Hippocampal formation (tissue), 2 donors: ENCODE results near the gene STK35.

ENCODE experiments used
- DNase-seq, 2 donors: peaks; one replicate each; lab custom pipeline; 2025; lab: John Stamatoyannopoulos, UW

STK35 gene

DNA sequence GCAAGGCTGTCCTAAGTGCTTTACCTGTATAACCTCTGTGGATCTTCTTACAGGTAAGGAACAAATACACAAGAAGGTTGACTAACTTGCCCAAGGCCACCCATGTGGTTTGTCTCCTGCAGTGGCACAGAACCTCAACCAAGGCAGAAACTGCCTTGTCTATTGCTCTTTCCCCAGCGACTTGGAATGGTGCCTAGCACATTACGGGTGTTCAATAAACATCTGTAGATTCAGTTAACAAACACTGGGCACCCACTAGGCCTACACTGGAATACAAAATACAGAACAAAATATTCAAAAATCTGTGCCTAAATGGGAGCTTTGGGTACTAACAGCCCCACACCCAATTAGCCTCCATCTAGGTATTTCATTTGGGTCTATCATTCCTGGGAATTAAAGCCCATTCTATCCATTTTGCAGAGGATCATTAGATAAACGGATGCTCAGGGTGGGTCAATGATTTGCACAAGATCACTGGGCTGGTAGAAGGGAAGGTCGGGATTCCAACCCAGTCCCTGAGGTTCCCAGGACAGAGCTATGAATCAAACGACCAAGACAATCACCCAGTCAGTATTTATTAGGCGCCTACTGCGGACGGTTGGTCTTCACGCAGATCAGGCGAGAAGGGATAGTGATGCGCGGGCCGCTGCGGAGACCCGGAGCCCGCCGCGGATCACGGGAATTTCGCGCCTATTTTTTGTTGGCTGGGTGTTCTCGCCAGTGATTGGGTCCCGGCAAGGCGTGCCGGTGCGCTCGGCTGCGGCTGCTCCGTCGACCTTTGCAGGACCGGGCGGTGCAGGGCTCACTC, at the start of gene STK35:
Gene STK35, plus strand, starts transcription at position 771 of the 808 bp plus-strand sequence. CDS start 55 bp downstream, outside the sequence.
- DNase-seq, result no peak

DNA sequence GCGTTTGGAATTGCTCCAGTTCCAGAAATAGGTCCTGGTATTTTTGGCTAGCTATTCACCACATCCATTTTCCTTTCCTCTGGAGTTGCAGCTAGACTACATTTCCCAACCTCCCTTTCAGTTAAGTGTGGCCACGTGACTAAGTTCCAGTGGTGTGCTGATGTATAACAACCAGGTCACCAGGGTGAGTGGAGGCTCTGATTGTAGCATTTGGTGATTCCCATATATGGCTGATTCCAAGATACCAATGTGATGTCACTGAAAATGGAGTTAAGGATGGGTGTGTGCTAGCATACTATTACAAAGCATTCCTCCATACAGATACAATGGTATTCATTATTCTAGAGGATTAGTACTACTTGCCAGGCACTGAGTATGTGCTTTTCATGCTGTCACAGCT, 49.7 kb upstream of the STK35 start:
- DNase-seq, result no peak

DNA sequence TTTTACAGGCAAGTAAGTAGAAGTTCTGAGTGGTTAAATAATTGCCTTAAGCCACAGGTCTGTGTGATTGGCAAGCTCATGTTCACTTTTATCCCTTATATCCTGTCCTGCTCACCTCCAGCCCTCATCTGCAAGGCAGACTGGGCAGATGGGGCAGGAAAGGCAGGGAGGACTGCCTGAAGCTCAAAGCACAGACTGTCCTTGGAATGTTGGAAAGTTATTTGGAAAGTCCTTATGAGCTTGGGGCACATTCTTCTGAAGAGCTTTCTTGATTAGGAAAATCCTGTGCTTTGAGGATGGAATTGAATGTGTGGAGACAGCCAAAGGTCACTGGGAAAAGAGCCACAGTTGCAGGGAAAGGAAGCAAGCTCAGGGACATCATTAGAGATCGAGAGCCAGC, 48.9 kb upstream of the STK35 start:
- no peak for DNase-seq

DNA sequence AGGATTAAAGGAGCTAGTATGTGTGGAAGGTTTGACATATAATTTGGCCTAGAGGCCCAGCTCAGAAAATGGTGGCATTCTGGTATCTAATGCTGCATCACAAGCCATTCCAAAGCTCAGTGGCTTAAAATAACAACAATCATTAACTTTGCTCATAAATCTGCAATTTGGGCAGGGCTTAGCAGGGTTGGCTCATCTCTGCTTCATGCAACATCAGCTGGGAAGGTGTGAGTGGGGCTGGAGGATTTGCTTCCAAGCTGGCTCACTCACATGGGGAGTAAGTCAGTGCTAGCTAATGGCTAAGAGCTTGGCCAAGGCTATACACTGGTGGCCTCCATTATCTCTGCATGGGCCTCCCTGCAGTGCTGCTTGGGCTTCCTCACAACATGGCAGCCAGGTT, 48.0 kb upstream of the STK35 start:
- DNase-seq, result no peak

DNA sequence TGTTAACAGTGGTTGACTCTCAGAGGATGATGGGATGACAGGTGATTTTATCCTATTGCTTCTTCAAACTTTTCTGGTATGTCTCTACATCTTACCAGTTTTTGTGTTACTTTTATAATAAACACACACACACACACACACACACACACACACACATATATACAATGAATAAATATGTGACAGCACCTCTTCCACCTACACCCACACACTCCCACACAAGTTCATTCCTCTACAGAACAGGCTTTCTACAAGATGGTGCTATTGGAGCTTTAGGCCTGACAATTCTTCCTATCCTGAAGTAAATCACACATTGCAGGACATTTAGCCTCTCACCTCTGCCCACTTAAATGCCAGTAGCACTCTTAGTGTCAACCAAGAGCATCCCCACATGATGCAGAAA, 46.7 kb upstream of the STK35 start:
- no peak for DNase-seq

DNA sequence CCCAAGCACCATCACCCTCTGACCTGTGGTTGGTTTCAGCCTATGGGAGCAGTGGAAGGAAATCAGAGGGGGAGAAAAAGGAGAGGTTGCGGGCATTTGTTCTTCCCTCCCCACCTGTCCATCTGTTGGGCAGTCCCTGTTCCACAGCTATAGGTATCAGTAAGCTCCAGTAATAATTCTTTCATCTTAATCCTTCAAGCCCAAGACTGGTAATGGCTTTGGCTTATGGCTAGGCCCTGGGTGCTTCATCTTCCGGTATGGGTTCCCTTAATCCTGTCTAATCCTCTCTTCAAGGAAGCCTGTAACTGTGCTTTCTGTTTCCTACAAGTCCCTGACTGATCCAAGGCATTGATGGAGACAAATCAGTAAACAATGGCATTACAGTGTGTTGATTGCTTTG, 42.2 kb upstream of the STK35 start:
- DNase-seq, result no peak

DNA sequence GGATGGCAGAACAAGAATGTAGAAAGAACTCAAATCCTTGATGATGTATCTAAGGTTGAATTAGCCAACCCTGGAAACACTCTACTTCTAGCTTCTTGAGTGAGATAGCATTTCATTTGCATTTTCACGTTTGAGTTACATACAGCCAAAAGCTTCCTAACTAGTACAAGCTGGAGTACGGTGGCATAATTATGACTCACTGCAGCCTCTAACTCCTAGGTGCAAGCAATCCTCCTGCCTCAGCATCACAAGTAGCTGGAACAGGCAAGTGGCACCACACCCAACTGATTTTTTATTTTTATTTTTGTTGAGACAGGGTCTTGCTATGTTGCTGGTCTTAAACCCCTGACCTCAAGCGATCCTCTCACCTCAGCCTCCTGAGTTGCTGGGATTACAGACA, 36.5 kb upstream of the STK35 start:
- DNase-seq, result no peak

DNA sequence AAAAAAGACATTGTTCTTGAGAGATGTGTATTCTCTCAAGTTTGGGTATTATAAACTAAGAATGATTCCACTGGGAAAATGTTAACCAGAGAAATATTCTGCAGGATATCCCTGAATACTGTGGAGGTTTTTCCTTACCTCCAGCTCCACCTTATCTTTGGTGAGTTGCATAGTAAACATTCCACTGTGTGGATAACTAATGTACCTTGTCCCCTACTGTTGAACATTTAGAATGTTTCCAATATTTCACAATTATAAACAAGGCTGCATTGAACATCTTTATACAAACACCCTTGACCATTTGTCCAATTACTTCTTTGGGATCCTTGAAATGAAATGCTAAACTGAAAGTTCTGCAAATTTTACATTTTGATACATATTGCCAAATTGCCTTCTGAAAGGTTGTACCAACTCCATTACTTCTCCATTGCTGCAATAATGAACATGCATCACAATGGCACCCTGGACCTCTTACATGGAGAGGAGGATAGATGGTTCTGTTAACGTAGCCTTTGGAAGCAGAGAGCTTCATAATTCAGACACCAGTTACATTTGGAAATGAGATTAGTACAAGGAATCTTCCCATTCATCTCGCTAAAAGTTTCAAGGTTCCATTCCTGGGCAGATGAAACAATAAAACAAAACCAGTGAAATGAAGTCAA, 35.0 kb upstream of the STK35 start:
- DNase-seq, result no peak

DNA sequence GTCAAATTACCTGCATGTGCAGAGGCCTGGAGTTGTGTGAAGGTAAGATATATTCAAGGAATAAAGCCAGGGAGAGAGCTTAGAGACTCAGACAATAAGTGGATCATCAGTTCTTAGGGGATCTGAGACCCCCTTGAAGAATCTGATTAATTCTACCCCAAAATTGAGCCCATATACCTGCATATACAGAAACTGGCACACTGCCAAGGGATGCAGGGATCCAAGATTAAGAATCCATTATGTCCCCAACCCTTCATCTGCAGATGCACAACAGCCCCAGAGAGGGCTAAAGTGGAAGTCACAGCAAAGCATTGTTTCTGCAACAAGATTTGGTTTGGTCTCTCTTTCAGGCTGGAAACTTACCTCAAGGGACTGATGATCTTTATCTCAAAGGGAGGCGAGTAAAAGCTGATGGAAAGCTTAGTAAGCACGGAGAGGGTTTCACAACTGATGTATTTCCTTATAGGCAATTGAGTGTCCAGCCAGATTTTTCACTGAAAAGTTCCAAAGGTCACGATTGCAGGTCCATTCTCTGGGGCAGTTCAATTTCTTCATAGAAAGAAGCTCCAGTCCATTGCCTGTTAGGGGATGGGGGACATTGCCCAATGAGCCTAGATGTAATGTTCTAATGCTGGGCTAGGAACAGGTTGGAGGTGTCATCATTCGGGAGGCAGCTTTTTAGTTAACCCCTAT, 20.9 kb upstream of the STK35 start:
- DNase-seq, result no peak

DNA sequence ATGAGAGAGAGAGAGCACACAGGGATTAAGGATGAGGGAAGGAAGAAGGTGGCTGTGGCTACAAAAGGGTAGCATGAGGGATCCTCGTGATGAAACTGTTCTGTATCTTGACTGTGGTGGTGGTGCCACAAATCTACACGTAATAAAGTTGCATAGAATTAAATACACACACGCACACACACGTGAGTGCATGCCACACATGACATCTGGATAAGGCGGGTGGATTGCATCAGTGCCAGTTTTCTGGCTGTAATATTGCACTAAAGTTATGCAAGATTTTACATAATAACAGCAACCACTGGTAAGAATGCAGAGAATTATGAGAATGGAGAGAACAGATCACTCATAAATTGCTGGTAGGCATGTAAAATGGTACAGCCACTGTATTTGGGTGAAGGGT, 16.9 kb upstream of the STK35 start:
- DNase-seq, result no peak

DNA sequence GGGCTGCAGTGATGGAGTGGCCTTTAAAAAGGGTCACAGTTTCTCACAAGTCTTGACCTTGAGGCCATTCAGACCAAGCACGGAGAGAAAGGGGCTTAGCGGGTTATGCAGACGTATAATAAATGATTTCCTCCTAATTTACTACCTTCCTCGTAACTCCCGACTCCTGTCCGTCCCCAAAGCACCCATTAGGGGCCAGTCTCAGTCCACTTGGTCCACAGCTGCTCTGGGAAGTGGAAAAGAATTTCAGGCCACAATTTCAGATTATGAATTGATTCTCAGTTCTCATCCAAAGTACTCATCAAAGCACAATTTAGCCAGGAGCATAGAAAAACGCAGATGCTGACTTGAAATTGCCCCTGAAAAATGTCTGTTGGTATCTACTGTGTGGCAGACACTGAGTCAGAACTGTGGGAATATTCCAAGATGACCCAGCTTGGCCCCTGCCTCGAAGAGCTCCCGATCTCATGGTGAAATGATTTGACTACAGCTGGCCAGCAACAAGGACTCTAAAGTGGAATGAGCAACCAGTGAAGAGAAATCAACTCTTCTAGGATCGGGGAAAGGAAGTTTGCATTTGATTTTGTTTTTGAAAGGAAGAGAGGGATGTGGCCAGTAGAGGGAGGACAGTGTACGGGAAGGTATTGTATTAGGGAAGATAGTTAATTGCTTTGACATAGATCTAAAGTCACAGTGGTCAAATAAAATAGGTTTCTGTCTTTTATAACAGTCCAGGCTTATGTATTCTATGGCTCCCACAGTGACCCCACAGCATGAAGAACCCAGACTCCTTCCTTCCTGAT, 15.2 kb upstream of the STK35 start:
- DNase-seq, result no peak

DNA sequence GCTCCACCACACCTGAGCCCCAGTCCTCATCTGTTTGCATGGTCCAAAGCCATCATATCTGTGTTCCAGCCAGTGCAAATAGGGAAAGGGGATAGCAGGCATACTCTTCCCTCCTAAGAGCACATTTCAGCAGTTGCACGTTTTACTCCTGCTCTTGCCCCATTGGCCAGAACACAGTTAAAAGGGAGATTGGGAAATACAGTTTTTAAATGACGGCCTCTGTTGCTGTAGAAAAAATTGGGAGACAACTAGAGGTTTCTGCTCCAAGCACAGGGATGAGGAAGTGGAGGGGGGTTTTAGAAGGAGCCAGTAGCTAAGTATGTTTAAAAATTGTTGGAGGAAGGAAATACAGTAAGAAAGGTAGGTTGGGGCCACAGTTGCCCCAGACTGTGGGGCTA, 14.6 kb upstream of the STK35 start:
- DNase-seq, result no peak

DNA sequence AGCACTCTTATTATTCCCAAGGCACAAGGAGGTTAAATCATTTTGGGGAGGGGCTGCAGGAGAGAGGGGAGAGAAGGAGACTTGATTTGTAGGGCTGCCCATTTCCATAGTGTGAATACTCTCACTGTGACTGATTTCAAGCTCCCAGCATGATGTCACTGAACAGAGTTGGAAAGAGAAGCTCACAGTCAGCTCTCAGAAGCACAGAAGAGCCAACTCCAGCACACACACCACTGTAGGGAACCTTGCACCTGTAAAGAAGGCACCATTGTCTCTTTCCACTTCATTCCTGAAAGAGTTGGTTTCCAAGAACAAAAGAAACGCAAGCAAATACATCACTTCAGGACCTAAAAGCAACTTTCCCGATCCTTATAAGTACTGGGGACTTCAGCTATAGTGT, 12.7 kb upstream of the STK35 start:
- DNase-seq, result no peak

DNA sequence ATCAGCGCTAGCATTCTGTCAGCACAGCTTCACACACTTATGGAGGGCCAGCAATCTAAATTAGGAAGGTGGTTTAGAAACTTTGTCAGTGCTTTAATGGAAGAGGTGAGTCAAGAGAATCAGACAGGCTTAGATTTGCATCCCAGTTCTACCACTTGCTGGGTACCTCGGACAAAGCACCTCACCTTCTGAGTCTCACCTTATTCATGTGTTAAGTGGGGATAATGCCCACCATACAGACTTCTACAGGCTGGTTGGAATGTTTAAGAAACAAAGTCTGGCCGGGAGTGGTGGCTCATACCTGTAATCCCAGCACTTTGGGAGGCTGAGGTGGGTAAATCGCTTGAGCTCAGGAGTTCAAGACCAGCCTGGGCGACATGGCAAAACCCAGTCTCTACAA, 12.2 kb upstream of the STK35 start:
- no peak for DNase-seq

DNA sequence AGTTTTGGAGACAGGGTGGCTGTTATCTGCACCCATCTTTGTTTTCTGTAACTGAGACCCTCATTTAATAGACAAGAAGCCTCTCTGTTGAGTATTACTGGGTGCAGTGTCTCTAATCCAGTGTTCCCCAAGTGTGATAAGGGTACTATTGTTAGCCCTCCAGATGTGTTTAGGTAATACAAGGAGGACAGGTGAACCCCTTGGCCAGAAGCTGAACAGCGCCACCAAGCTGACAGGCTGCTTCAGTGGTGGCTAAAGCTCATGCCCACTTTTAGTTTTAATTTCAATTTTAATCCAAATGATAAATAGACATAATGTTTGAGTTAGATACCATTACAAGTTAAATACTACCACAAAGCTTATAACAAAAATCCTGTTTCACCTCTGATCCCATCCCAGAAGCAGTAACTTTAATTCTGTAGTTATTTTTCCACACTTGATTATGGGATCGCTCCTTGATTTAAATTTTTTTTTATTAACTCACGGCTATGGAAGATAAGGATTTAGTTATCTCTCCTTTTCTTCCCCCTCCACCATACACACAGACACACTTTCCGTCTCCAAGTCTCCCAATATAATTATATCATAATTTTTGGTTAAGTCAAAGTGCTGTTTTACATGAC, 8.4 kb upstream of the STK35 start:
- DNase-seq, result no peak

DNA sequence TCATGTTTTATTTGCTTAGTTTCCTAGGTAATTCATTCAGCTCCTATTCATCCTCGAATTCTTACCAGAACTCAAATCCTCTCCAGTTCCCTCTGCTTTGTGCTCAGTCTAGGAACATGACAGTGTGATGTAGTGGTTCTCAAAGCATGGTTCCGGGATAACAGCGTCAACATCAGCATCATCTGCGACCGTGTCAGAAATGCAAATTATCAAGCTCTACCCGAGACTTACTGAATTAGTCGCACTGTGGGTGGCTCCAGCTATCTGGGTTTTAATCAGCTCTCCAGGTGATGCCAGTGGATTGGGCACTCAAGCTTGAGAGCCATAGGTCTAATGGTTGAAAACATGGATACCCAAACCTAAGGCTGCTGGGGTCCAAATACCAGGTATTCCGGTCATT, 7.7 kb upstream of the STK35 start:
- no peak for DNase-seq

DNA sequence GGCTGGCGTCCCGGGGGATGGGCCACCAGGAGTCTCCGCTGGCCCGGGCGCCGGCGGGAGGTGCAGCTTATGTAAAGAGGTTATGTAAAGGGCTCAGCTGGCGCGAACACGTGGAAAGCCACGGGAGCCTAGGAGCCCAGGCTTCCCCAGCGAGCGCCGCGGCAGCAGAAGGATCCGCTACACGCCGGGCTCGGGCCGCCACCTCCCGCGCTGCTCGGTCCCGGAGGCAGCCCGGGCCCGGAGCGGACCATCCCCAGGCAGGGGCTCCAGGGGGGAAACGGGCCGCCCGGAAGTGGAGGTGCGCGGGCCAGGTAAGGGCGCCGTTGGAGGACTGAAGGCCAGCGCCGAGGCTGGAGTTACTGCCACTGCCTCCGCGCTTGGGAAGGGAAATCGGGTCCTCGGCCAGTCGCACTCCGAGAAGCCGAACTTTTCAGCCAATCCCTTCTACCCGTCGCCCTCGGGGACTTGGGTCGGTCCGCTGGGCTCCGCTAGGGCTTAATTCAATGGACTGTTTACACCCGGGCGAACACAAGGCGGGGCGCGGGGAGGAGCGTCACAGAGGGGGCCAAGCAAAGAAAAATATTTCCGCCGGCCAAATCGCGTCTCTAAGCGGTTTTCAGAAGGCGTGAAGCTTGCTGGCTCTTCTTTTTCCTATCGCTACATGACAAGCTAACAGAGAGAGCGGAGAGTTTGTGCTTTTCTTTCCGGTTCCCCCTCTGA, 398 bp downstream of the STK35 start:
- DNase-seq, result peak; percentile 94 to 95

DNA sequence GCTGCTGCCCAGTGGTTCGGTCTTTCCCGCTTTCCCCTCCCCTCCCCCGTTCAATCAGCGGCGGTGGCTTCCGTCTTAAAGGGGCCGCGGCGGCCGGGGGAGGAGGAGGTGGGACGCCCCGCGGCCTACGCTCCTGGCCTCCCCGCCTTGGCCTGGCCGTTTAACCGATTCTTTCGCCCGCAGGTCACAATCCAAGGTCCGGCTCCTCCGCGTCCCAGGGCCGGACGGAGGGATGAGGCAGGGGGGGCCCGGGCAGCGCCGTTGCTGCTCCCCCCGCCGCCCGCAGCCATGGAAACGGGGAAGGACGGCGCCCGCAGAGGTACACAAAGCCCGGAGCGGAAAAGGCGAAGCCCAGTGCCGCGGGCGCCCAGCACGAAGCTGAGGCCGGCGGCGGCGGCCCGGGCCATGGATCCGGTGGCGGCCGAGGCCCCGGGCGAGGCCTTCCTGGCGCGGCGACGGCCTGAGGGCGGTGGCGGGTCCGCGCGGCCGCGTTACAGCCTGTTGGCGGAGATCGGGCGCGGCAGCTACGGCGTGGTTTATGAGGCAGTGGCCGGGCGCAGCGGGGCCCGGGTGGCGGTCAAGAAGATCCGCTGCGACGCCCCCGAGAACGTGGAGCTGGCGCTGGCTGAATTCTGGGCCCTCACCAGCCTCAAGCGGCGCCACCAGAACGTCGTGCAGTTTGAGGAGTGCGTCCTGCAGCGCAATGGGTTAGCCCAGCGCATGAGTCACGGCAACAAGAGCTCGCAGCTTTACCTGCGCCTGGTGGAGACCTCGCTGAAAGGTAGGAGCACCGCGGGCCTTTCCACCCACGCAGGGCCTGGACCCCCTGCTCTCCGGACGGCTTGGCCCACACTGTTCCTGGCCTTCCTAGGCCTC, 1.2 kb downstream of the STK35 start:
- peak; percentile 88 to 94 for DNase-seq

DNA sequence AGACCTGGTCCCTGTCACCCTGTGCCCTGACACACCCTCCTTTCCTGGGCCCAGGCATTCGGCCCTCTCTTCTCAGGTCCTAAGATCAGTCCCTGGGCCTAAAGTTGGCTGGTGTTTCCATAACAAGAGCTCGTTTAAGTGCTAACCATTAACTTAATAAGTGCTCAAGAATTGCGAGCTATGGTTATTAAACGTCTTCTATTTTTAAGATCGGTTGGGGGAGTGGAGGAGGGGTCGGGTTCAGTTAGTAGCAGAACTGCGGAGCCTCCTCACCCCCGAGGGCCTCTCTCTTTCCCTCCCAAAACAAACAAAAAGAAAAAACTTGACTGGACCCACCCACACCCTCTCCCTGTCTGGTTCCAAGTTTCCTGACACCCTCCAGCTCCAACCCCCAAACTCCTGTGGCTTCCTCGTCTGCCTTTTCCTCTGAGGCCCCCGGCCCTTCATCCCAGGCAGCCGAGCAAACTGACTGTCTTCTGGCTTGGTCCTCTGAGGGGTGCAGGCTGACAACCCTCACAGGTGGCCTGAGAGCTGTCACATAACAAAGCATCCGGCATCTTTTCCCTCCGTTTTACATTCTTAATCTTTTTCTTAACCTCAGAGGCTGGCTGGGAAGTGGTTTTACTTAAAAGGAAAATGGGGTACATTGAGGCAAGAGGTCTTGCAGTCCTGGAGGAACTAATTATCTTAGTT, 2.0 kb downstream of the STK35 start:
- no peak for DNase-seq
